ENCODE results near the gene PRPF40B.
"Not testable (repeated sequence)": the region's sequence is repeated elsewhere in the genome, so short reads cannot be mapped to it uniquely, and the experiment has no call there.

DNA sequence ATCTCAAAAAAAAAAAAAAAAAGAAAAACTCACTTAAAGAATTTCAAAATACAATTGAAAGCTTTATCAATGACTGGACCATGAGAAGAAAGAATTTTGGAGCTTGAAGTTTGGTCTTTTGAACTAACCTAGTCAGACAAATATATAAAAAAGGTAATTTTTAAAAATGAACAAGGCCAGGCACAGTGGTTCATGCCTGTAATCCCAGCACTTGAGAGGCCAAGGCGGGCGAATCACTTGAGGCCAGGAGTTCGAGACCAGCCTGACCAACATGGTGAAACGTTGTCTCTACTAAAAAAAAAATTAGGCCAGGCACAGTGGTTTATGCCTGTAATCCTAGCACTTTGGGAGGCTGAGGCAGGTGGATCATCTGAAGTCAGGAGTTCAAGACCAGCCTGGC is 12.6 kb upstream of the PRPF40B start:
- not testable (repeated sequence) for TF ChIP-seq EZH2phosphoT487 (IDR thresholded peaks at IDR 0.05; ENCODE audit: low read length); EZH2 (optimal IDR thresholded peaks at IDR 0.05; ENCODE audit: low read depth, low read length); CTCF (IDR thresholded peaks at IDR 0.05; ENCODE audit: low read length)

Data from MM.1S (cell line).